ENCODE data around the gene COL25A1.

The COL25A1 gene

GRCh38 chr4:109302361-109303139, at the start of gene COL25A1:
COL25A1 (minus strand) TSS chr4:109302658.
- no peak for DNase-seq (ENCODE audit: low spot score)

- no peak for DNase-seq (ENCODE audit: low spot score)
These were observed 47.7 kb upstream of the COL25A1 start for GRCh38 chr4:109350121-109350520.

GRCh38 chr4:109334129-109335105, 32.0 kb upstream of the COL25A1 start:
- DNase-seq (ENCODE audit: low spot score): no peak

- no peak for DNase-seq (ENCODE audit: low spot score)
These were observed 30.5 kb upstream of the COL25A1 start for GRCh38 chr4:109332926-109333464.

- no peak for DNase-seq (ENCODE audit: low spot score)
These were observed 25.2 kb upstream of the COL25A1 start for GRCh38 chr4:109327641-109328040.

- no peak for DNase-seq (ENCODE audit: low spot score)
These were observed 23.2 kb upstream of the COL25A1 start for GRCh38 chr4:109325698-109326097.

- DNase-seq (ENCODE audit: low spot score): no peak
These were observed 20.9 kb upstream of the COL25A1 start for GRCh38 chr4:109323348-109323747.

- DNase-seq (ENCODE audit: low spot score): no peak
These were observed 18.8 kb upstream of the COL25A1 start for GRCh38 chr4:109321232-109321631.

- no peak for DNase-seq (ENCODE audit: low spot score)
These were observed 17.2 kb upstream of the COL25A1 start for GRCh38 chr4:109319684-109320083.

- DNase-seq (ENCODE audit: low spot score): no peak
These were observed 16.7 kb upstream of the COL25A1 start for GRCh38 chr4:109319156-109319555.

- DNase-seq (ENCODE audit: low spot score): no peak
These were observed 13.4 kb upstream of the COL25A1 start for GRCh38 chr4:109315818-109316217.

- no peak for DNase-seq (ENCODE audit: low spot score)
These were observed 12.9 kb upstream of the COL25A1 start for GRCh38 chr4:109315341-109315740.

GRCh38 chr4:109313168-109314133, 11.0 kb upstream of the COL25A1 start:
- no peak for DNase-seq (ENCODE audit: low spot score)

GRCh38 chr4:109303140-109303496, 660 bp upstream of the COL25A1 start:
- no peak for DNase-seq (ENCODE audit: low spot score)

- DNase-seq (ENCODE audit: low spot score): no peak
These were observed 652 bp downstream of the COL25A1 start for GRCh38 chr4:109301651-109302360.

- DNase-seq (ENCODE audit: low spot score): no peak
These were observed 4.0 kb downstream of the COL25A1 start for GRCh38 chr4:109298279-109299010.

GRCh38 chr4:109296527-109296926, 5.9 kb downstream of the COL25A1 start:
- no peak for DNase-seq (ENCODE audit: low spot score)

- DNase-seq (ENCODE audit: low spot score): no peak
These were observed 7.4 kb downstream of the COL25A1 start for GRCh38 chr4:109295081-109295480.

- DNase-seq (ENCODE audit: low spot score): no peak
These were observed 7.9 kb downstream of the COL25A1 start for GRCh38 chr4:109294468-109295020.

- no peak for DNase-seq (ENCODE audit: low spot score)
These were observed 8.5 kb downstream of the COL25A1 start for GRCh38 chr4:109294006-109294405.
